ENCODE results near the gene KLHL14. TPM values are rescaled to one million over a fixed set of nuclear protein-coding genes. Genes with fewer than 3 reads are reported as not detected.

The KLHL14 gene
- total and polyA plus RNA-seq, 2 donors (not counting 1 experiment from before 2014, with no cell fraction given) = 18.5 to 42.5 TPM

GRCh38 chr18:32696376-32696775 is 76.4 kb downstream of the KLHL14 start:
- no peaks in the 10 kb centered on the region for H3K4me1 ChIP-seq (ENCODE audit: control insufficient read depth in 2 of 2, insufficient read depth in 2 of 2, low read length in 2 of 2)
- no peak for TF ChIP-seq EZH2 (IDR thresholded peaks at IDR 0.05; ENCODE audit: borderline replicate concordance, insufficient read depth, low read depth, low read length, poor library complexity, severe bottlenecking)
- TF ChIP-seq, protein P1, sequence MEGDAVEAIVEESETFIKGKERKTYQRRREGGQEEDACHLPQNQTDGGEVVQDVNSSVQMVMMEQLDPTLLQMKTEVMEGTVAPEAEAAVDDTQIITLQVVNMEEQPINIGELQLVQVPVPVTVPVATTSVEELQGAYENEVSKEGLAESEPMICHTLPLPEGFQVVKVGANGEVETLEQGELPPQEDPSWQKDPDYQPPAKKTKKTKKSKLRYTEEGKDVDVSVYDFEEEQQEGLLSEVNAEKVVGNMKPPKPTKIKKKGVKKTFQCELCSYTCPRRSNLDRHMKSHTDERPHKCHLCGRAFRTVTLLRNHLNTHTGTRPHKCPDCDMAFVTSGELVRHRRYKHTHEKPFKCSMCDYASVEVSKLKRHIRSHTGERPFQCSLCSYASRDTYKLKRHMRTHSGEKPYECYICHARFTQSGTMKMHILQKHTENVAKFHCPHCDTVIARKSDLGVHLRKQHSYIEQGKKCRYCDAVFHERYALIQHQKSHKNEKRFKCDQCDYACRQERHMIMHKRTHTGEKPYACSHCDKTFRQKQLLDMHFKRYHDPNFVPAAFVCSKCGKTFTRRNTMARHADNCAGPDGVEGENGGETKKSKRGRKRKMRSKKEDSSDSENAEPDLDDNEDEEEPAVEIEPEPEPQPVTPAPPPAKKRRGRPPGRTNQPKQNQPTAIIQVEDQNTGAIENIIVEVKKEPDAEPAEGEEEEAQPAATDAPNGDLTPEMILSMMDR (IDR thresholded peaks at IDR 0.05) = no peak
- ChIA-PET POLR2A (no interaction called here), CTCF (interaction anchor here (1.0 kb wide), 1 partner anchor 232 kb away, joined by 3 read pairs; no protein-coding TSS in a partner anchor)
- DNase-seq (no peak), ATAC-seq (ENCODE audit: low read depth) (no peak)
- Mint-ChIP-seq H3K4me1 (peaks cover 8% of the 10 kb centered on the region), H3K27ac (no peak overlapping the region), H3K27me3 (no peaks in the 10 kb centered on the region), H3K9me3 (ENCODE audit: insufficient read depth) (no peaks in the 10 kb centered on the region), H3K4me3 (no peak overlapping the region)
- no peak overlapping the region for H2AFZ ChIP-seq (ENCODE audit: insufficient read depth, low read depth, low read length, poor library complexity, severe bottlenecking)
- no peaks in the 10 kb centered on the region for H3K27me3 ChIP-seq (replicated peaks in 1 of 4; ENCODE audit: control extremely low read depth in 1 of 4, control insufficient read depth in 3 of 4, insufficient read depth in 4 of 4, low read length in 3 of 4)
- 100% methylated on average over 1 of the region's 3 CpGs for WGBS (ENCODE audit: insufficient coverage)
- H3K4me2 ChIP-seq (replicated peaks; ENCODE audit: low read depth, low read length, poor library complexity, severe bottlenecking) = no peak overlapping the region
- intact Hi-C loops (cut with micrococcal nuclease) = no loop called here
- peaks cover 0 to 25% of the 10 kb centered on the region in 2 experiments for H3K36me3 ChIP-seq (replicated peaks in 1 of 2; ENCODE audit: control extremely low read depth in 1 of 2, control insufficient read depth in 1 of 2, extremely low read depth in 1 of 2, insufficient read depth in 2 of 2, low read length in 1 of 2)
- H3K9me3 ChIP-seq (ENCODE audit: control extremely low read depth in 1 of 3, control insufficient read depth in 2 of 3, insufficient read depth in 1 of 3, low read length in 2 of 3) = no peaks in the 10 kb centered on the region
- peaks cover 21% of the 10 kb centered on the region for H3K79me2 ChIP-seq (ENCODE audit: control insufficient read depth, insufficient read depth, low read length)
- peaks cover 35% of the 10 kb centered on the region for H4K20me1 ChIP-seq (ENCODE audit: control insufficient read depth, insufficient read depth, low read length, poor library complexity, severe bottlenecking)
- H3K27ac ChIP-seq (ENCODE audit: low read length in 2 of 2) = no peak overlapping the region
- no peak overlapping the region for H3K4me3 ChIP-seq (ENCODE audit: control extremely low read depth in 1 of 5, extremely low read depth in 1 of 5, insufficient read depth in 1 of 5, low read depth in 2 of 5, low read length in 4 of 5)
- H3K9ac ChIP-seq (ENCODE audit: low read length) = no peak overlapping the region

GRCh38 chr18:32695534-32695933 is 77.3 kb downstream of the KLHL14 start:
- Histone ChIP-seq H3K36me3 (replicated peaks in 1 of 2; ENCODE audit: control extremely low read depth in 1 of 2, control insufficient read depth in 1 of 2, extremely low read depth in 1 of 2, insufficient read depth in 2 of 2, low read length in 1 of 2) (peaks cover 0 to 30% of the 10 kb centered on the region in 2 experiments), H3K79me2 (ENCODE audit: control insufficient read depth, insufficient read depth, low read length) (peaks cover 16% of the 10 kb centered on the region), H4K20me1 (ENCODE audit: control insufficient read depth, insufficient read depth, low read length, poor library complexity, severe bottlenecking) (peaks cover 35% of the 10 kb centered on the region), H2AFZ (ENCODE audit: insufficient read depth, low read depth, low read length, poor library complexity, severe bottlenecking) (no peak overlapping the region), H3K9me3 (ENCODE audit: control extremely low read depth in 1 of 3, control insufficient read depth in 2 of 3, insufficient read depth in 1 of 3, low read length in 2 of 3) (no peaks in the 10 kb centered on the region), H3K4me2 (replicated peaks; ENCODE audit: low read depth, low read length, poor library complexity, severe bottlenecking) (no peak overlapping the region), H3K4me3 (ENCODE audit: control extremely low read depth in 1 of 5, extremely low read depth in 1 of 5, insufficient read depth in 1 of 5, low read depth in 2 of 5, low read length in 4 of 5) (no peak overlapping the region), H3K9ac (ENCODE audit: low read length) (no peak overlapping the region), H3K27ac (ENCODE audit: low read length in 2 of 2) (no peak overlapping the region), H3K4me1 (ENCODE audit: control insufficient read depth in 2 of 2, insufficient read depth in 2 of 2, low read length in 2 of 2) (no peaks in the 10 kb centered on the region), H3K27me3 (replicated peaks in 1 of 4; ENCODE audit: control extremely low read depth in 1 of 4, control insufficient read depth in 3 of 4, insufficient read depth in 4 of 4, low read length in 3 of 4) (no peaks in the 10 kb centered on the region)
- Mint-ChIP-seq H3K27ac (no peak overlapping the region), H3K4me3 (no peak overlapping the region), H3K4me1 (peaks cover 2% of the 10 kb centered on the region), H3K27me3 (no peaks in the 10 kb centered on the region), H3K9me3 (ENCODE audit: insufficient read depth) (no peaks in the 10 kb centered on the region)
- ChIA-PET CTCF (interaction anchor here (1.0 to 1.1 kb wide), 2 partner anchors 19 to 973 kb away, joined by 3 read pairs; no protein-coding TSS in a partner anchor), POLR2A (no interaction called here)
- intact Hi-C loops (cut with micrococcal nuclease) = no loop called here
- DNase-seq (no peak), ATAC-seq (ENCODE audit: low read depth) (no peak)
- no CpG with 5 or more reads among the region's 3 CpGs for WGBS (ENCODE audit: insufficient coverage)
- TF ChIP-seq, protein P1 (IDR thresholded peaks at IDR 0.05) = no peak
- no peak for TF ChIP-seq EZH2 (IDR thresholded peaks at IDR 0.05; ENCODE audit: borderline replicate concordance, insufficient read depth, low read depth, low read length, poor library complexity, severe bottlenecking)
